GM19468 (cell line): Measurements from ENCODE around the gene OR2A25.

ENCODE experiments used
- ATAC-seq: cut with Tn5 transposase; IDR thresholded peaks from one replicate; pipeline ENCODE4 v1.9.1; 2021; ENCODE audit warnings: mild to moderate bottlenecking, moderate library complexity, moderate number of reproducible peaks; ENCODE audit not compliant: unreplicated experiment; ENCODE audit errors: extremely low read depth

Gene OR2A25

GRCh38 chr7:144063710-144064109, 5.9 kb upstream of the OR2A25 start:
- no peak for ATAC-seq

DNA sequence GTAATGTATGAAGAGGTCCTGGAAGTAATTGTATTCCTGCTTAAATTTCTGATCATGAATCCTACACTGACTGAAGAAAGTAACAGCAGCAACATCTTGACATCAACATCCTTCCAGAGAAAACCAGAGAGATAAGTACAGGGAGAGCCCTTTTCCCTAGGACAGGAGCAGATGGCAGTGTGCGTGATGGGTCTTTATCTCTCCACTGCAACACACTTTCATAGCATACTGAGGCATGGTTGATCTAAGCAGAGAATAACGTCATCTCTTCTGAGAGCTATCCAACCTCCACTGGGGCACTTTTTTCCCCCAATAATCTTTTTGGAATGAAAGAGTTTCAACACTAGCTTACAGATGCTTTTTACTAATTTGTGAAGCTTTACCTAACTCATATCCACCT, 342 bp downstream of the OR2A25 start:
- ATAC-seq: no peak

DNA sequence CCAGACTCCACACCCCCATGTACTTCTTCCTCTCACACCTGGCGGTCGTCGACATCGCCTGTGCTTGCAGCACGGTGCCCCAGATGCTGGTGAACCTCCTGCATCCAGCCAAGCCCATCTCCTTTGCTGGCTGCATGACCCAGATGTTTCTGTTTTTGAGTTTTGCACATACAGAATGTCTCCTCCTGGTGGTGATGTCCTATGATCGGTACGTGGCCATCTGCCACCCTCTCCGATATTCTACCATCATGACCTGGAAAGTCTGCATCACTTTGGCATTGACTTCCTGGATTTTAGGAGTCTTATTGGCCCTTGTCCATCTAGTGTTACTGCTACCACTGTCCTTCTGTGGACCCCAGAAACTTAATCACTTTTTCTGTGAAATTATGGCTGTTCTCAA, 4.8 kb downstream of the OR2A25 start:
- ATAC-seq: no peak

- no peak for ATAC-seq
Measured at GRCh38 chr7:144085978-144086377, 16.4 kb downstream of the OR2A25 start, which contains the start of gene OR2A12. OR2A12 (plus strand) TSS chr7:144086278; CDS start chr7:144095108, 8,830 bp downstream.

DNA sequence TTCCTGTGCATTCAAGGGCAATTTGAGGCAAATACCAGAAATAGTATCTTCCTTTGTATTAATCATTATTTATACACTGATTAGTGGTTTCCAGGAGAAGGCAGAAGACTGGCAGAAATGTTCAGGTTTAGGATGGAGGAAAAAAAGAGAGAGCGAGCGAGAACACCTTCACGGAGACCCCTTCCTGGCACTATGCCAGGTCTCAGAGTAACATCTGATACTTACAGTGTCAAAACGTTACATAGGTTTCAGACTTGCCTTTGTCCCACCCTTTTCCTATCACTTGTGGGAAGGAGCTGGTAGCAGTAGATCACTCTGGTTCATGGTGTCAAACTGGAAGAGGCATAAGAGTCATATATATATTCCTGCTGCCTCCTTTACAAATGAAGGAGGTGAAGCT, 17.1 kb downstream of the OR2A25 start:
- no peak for ATAC-seq

DNA sequence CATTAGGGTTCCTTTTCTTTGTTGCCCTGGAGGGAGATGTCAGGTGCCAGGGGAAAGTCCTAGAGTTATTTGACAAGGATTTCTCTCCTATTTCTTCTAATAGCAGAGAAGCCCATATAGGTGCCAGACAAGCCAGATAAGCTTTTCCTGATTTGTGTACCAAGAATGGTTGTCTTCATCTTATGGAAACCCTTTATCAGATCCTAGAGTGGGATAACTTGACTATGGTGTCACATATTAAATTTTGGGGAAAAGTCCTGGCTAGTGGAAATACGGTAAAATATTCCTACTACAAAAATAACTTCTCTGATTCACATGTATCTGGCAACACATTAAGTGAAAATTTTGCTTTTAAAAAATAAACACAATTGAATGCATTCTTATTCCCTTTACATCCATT, 17.6 kb downstream of the OR2A25 start:
- no peak for ATAC-seq

GRCh38 chr7:144090667-144091066, 21.1 kb downstream of the OR2A25 start:
- no peak for ATAC-seq

DNA sequence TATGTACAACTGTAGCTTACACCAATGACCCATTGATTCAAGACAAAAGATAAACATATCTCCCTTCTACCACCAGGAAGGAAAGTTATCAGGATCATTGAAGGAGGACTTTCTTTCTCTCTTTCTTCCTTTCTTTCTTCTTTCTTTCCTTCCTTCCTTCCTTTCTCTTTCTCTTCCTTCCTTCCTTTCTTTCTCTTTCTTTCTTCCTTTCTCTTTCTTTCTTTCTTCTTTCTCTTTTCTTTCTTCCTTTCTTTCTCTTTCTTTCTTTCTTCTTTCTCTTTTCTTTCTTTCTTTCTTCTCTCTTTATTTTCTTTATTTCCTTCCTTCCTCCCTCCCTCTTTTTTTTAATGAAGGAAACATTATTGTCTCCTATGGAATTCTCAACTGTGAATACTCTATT, 29.2 kb downstream of the OR2A25 start:
- no peak for ATAC-seq

DNA sequence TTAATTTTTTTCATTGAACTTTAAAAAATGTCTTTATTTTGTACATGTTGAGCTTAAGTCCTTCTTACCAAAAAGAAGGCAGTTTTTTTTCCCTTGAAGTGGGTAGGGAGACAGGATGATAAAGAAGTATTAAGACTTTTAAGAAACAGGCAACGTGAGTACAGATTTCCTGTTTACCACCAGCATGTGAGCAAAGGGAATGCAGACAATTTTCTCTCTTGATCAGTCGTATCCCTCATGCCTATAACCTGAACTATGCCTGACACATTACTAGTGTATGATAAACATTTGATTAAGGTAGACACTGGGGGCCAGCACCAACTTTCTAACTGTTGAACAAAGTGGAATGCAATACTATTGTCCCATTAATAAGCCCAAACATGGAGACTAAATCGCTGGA, 31.0 kb downstream of the OR2A25 start:
- ATAC-seq: no peak

DNA sequence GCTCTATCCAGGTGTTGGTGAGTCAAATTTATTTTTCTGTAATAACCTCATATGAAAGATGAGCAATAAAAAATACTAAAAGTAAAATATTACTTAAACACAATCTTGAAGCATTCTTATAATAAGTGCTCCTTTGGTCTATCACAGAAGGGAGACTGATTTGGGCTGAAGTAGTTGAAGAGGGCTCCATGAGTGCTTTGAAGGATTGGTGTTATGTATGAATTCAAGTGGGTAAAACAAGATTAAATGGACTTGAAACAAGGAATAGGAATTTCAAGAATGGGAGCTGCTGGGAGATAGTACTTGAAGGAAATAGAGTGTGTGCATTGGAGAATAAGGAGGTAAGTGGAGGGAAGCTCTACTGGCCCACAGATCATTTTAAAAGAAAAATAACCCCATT, 32.4 kb downstream of the OR2A25 start:
- ATAC-seq: no peak

DNA sequence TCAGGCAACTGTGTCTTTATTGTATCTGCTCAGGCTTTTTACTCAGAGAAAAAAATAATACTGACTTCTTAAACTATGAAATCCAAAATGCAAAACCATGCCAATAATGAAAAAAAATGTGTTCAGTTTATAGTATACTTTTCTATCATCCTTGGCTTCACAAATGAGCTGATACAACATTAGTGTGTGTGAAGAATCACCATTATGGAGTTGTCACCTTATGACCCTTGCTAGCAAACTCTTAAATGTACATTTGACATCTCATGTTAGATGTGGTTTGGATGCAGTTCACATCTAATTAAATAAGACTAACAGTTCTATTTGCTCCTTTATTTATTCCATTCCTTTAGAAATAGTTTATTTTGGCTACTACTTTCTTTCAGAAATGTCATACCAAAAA, 35.6 kb downstream of the OR2A25 start:
- ATAC-seq: no peak

DNA sequence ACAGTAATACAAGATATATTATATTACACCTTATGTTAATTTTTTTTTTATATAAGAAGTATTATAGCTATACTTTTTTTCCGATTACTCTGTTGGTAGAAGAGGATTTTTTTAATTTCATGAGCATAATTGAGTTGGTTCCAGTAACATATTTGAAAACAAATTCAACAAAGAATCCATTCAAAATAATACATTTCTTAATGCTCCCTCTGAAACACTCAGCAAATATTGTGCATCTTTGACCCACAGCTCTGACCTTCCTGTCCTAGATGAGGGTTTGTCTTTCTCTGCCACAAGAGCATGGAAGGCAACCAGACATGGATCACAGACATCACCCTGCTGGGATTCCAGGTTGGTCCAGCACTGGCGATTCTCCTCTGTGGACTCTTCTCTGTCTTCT, 39.7 kb downstream of the OR2A25 start, which contains the start of gene OR2A2:
TSS of gene OR2A2 (plus strand) at position 301 of the 400 bp plus-strand sequence. CDS start at position 301, 0 bp downstream.
- ATAC-seq: no peak

DNA sequence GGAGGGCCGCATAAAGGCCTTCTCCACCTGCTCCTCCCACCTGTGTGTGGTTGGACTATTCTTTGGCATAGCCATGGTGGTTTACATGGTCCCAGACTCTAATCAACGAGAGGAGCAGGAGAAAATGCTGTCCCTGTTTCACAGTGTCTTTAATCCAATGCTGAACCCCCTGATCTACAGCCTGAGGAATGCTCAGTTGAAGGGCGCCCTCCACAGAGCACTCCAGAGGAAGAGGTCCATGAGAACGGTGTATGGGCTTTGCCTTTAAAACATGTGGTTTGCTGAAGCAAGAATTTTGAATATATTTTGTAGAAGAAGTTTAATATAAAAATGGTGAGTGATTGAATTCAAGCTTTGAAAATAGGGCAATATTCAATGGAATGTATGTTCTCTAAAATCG, 40.7 kb downstream of the OR2A25 start:
- no peak for ATAC-seq

DNA sequence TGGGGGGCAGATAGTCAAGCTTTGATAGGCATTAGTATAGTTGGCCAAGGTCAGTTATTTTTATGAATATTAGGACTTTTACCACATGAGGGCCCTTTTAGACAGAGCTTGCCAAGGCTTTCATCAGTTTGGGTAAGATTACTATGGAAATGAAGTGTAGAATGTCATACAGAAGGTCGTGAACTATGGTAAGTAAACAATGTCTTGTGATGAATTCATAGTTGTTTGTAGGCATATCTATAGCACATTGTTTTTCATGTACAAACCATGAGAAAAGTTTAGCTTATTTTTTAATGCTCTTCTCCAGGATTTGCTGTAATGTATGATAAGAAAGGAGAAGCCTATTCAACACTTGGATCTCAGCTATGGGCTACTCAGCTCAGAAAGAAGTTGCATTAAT, 44.0 kb downstream of the OR2A25 start:
- no peak for ATAC-seq

- no peak for ATAC-seq
Measured at GRCh38 chr7:144118341-144118740, 48.7 kb downstream of the OR2A25 start.

- ATAC-seq: no peak
Measured at GRCh38 chr7:144122876-144123275, 53.3 kb downstream of the OR2A25 start, which contains the start of gene OR2A14. OR2A14 (plus strand) TSS chr7:144123176; CDS start chr7:144129113, 5,937 bp downstream.
